ENCODE measurements around the gene UNC50.

GRCh38 chr2:98614024-98614739, 5.8 kb downstream of the UNC50 start:
- TF ChIP-seq, protein P1, sequence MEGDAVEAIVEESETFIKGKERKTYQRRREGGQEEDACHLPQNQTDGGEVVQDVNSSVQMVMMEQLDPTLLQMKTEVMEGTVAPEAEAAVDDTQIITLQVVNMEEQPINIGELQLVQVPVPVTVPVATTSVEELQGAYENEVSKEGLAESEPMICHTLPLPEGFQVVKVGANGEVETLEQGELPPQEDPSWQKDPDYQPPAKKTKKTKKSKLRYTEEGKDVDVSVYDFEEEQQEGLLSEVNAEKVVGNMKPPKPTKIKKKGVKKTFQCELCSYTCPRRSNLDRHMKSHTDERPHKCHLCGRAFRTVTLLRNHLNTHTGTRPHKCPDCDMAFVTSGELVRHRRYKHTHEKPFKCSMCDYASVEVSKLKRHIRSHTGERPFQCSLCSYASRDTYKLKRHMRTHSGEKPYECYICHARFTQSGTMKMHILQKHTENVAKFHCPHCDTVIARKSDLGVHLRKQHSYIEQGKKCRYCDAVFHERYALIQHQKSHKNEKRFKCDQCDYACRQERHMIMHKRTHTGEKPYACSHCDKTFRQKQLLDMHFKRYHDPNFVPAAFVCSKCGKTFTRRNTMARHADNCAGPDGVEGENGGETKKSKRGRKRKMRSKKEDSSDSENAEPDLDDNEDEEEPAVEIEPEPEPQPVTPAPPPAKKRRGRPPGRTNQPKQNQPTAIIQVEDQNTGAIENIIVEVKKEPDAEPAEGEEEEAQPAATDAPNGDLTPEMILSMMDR (conservative IDR thresholded peaks at IDR 0.05 in 1 of 2, IDR thresholded peaks at IDR 0.05 in 1 of 2; ENCODE audit: extremely low read depth in 1 of 2, insufficient read depth in 1 of 2, low read depth in 1 of 2, low read length in 2 of 2) = no peak
- TF ChIP-seq EZH2 (IDR thresholded peaks at IDR 0.05; ENCODE audit: borderline replicate concordance, low read length) = no peak

Data from mammary epithelial cell (primary cell).